NB4 (cell line): ENCODE measurements around the gene TRIOBP.

Source experiments
- CTCF ChIP-seq: IDR thresholded peaks from one replicate; pipeline ENCODE4 v1.5.1; 2012; ENCODE audit warnings: low read depth, low read length
- MAX ChIP-seq: IDR thresholded peaks from 2 replicates; pipeline ENCODE4 v1.6.1; 2011; ENCODE audit warnings: low read depth, low read length
- MYC ChIP-seq: IDR thresholded peaks from 2 replicates; pipeline ENCODE4 v1.6.1; 2011; ENCODE audit warnings: low read depth, low read length
- POLR2A ChIP-seq: IDR thresholded peaks from 2 replicates; pipeline ENCODE4 v1.6.1; 2011; ENCODE audit warnings: mild to moderate bottlenecking; ENCODE audit not compliant: insufficient read length; ENCODE audit errors: extremely low read depth

GRCh38 chr22:37677493-37677974 is 19.3 kb upstream of the TRIOBP start:
- TF ChIP-seq CTCF (no peak), POLR2A (no peak), MAX (no peak), MYC (no peak)
